Transverse colon (tissue), 4 donors: ENCODE data around the gene TRIM54.

Experiments
- POLR2A ChIP-seq: fragments of 450-650 bp; IDR thresholded peaks from one replicate; pipeline ENCODE4 v1.6.1; 2016; ENCODE audit warnings: antibody characterized with exemption, mild to moderate bottlenecking, moderate library complexity
- POLR2AphosphoS5 ChIP-seq, 3 donors: sonication (generic); formaldehyde crosslinking; IDR thresholded peaks; one replicate each; pipeline ENCODE4 v1.6.1; 2016; ENCODE audit warnings: antibody characterized with exemption in 3 of 3
- TF ChIP-seq, protein P1 (sequence below), 5 experiments: fragments of 200-600 bp in 3 of 5; fragments of 450-650 bp in 2 of 5; sonication (generic) in 3 of 5; IDR thresholded peaks; 1 replicate in 2 of 5; 2 replicates in 3 of 5; pipeline ENCODE4 v1.5.1; 2016 to 2017; ENCODE audit warnings: antibody characterized with exemption in 5 of 5, inconsistent platforms in 3 of 5, mild to moderate bottlenecking in 2 of 5, moderate library complexity in 1 of 5

DNA sequence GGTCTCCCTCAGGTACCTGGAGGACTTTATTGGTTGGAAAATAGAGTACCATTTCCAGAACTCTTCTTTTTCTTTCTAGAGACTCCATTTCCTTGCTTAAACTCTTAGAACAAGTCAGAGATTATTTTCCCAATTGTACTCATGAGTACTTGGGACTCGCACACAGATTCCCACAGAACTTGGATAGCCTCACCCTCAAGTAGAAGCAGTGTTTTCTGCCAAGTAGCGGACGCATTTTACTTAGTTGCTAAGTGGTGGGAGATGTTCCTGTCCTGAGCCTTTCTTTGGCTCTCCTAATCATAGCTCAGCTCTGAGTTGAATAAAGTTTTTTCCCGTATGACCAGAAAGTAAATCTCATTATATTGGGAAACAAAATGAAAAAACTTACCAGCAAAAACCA, 36.6 kb upstream of the TRIM54 start:
- no peak for TF ChIP-seq POLR2A
- TF ChIP-seq, protein P1, sequence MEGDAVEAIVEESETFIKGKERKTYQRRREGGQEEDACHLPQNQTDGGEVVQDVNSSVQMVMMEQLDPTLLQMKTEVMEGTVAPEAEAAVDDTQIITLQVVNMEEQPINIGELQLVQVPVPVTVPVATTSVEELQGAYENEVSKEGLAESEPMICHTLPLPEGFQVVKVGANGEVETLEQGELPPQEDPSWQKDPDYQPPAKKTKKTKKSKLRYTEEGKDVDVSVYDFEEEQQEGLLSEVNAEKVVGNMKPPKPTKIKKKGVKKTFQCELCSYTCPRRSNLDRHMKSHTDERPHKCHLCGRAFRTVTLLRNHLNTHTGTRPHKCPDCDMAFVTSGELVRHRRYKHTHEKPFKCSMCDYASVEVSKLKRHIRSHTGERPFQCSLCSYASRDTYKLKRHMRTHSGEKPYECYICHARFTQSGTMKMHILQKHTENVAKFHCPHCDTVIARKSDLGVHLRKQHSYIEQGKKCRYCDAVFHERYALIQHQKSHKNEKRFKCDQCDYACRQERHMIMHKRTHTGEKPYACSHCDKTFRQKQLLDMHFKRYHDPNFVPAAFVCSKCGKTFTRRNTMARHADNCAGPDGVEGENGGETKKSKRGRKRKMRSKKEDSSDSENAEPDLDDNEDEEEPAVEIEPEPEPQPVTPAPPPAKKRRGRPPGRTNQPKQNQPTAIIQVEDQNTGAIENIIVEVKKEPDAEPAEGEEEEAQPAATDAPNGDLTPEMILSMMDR (IDR thresholded peaks at IDR 0.05), result no peak
- TF ChIP-seq POLR2AphosphoS5 (IDR thresholded peaks at IDR 0.05), result no peak
